Activated CD4-positive, alpha-beta T cell treated with anti-CD3 and anti-CD28 coated beads, Interleukin-2, amount 50 U/mL, for 4 hours (primary cell): Measurements from ENCODE around the gene RBBP6.
"Not testable (repeated sequence)": the region's sequence is repeated elsewhere in the genome, so short reads cannot be mapped to it uniquely, and the experiment has no call there.

Experiments used
- DNase-seq, 2 experiments: peaks; one replicate each; pipeline ENCODE4 v3.0.0-alpha.2; 2020

Gene RBBP6

DNA sequence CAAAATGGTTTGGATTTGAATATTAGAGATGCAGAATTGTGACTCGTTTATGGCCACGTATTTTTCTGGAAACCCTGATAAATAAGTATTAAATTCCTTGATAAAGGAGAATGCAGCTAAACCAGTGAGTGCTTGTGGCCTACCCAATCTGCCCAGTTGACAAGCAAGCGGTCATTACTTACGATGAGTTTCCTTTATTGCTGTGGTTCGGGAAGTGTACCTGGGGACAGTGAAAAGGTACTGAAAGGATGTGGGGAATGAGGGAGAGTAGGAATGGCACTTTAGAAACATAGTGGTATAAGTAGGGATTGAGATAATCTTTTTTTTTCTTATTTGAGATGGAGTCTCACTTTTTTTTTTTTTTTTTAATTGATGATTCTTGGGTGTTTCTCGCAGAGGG lies 33.8 kb downstream of the RBBP6 start:
- no peak for DNase-seq

- DNase-seq, result not testable (repeated sequence)
Observed at GRCh38 chr16:24574515-24575485, 35.4 kb downstream of the RBBP6 start.

GRCh38 chr16:24575791-24576190 lies 36.4 kb downstream of the RBBP6 start:
- DNase-seq, result not testable (repeated sequence)

DNA sequence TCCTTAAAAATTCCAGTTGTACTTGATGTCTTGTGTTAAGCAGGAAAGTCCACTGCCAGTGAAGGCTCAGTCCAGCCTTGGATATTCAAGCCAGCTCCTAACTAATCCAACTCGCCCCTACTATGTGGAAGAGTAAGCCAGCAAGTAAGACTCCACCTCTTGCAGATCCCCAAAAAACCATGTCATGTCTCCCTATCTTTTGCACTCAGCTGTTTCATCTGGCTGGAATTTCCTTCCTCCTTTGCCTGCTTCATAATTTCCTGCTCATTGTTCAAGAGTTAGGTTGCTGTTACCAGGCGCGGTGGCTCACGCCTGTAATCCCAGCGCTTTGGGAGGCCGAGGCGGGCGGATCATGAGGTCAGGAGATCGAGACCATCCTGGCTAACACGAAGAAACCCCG lies 37.8 kb downstream of the RBBP6 start:
- no peak for DNase-seq

DNA sequence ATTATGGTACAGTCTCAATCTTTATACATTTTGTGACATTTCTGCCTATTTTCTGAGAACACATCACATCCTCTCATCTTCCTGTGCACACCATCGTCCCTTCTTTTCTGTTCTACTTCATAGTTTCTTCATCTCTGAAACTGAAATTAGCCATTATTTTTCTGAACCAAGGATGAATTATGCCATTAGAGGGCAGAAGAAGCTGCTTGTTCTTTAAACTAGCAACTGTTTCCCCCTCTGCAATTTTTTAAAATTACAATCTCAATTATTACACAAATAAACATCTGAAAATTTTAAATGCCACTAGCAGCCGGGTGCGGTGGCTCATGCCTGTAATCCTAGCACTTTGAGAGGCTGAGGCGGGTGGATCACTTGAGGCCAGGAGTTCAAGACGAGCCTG lies 41.3 kb downstream of the RBBP6 start:
- no peak for DNase-seq

DNA sequence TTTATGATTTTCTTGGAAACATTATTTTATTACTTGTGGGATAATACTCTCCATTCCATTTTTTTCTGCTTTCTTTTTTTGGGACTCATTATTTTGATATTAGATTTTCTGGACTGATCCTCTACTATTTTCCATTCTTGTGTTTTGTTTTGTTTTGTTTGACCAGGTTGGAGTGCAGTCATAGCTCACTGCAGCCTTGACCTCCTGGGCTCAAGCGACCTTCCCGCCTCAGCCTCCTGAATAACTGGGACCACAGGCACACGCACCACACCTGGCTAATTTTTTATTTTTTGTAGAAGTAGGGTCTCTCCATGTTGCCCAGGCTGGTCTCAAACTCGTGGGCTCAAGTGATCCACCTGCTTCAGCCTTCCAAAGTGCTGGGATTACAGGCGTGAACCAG lies 44.1 kb downstream of the RBBP6 start:
- no peak for DNase-seq

GRCh38 chr16:24589997-24590396 lies 50.6 kb downstream of the RBBP6 start:
- no peak for DNase-seq

DNA sequence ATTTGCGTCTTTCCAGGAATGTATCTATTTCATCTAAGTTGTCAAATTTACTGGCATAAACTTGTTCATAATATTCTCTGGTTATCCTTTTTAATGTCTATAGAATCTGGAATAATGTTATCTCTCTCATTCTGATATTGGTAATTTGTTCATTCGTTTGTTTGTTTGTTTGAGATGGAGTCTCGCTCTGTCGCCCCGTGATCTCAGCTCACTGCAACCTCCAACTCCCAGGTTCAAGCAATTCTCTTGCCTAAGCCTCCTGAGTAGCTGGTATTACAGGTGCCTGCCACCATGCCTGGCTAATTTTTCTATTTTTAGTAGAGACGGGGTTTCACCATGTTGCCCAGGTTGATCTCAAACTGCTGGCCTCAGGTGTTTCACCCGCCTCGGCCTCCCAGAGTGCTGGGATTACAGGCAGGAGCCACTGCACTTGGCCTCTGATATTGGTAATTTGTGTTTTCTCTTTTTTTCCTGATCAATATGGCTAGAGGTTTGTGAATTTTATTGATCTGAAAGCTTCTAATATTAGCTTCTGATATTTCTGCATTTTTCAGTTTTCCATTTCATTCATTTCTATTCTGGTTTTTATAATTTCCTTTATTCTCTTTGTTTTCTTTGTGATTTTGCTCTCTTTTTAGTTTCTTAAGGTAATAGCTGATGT lies 59.5 kb downstream of the RBBP6 start:
- no peak for DNase-seq

DNA sequence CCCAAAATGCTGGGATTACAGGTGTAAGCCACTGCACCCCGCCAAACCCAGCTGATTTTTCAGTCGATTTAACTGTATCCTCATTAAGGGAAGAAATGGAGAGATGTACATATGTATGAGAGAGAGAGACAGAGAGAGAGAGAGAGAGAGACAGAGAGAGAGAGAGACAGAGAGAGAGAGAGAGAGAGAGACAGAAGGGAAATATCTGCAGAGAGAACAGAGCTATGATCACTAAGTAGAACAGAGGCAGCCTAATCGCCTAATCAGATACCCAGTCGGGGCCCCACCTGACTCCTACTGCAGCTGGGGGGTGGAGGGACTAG lies 70.0 kb downstream of the RBBP6 start:
- DNase-seq, result no peak

- DNase-seq, result no peak
Observed at GRCh38 chr16:24609740-24610415, 70.5 kb downstream of the RBBP6 start.

- DNase-seq, result no peak
Observed at GRCh38 chr16:24610416-24610755, 71.0 kb downstream of the RBBP6 start.

GRCh38 chr16:24611310-24611709 lies 71.9 kb downstream of the RBBP6 start:
- no peak for DNase-seq

DNA sequence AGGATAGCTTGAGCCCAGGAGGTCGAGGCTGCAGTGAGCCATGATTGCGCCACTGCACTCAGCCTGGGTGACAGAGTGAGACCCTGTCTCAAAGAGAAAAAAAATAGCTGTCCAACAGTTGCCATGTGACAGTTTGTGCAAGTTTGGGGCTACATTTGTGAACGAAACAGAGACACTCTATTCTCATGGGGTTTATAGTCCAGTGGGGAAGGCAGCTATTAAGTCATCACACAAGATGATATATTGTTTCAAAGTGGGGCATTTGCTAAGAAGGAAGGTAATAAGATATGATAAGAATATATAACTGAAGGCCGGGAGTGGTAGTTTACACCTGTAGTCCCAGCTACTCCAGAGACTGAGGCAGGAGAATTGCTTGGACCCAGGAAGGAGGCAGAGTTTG lies 73.3 kb downstream of the RBBP6 start:
- DNase-seq, result no peak

- DNase-seq, result not testable (repeated sequence)
Observed at GRCh38 chr16:24613267-24613666, 73.9 kb downstream of the RBBP6 start.

DNA sequence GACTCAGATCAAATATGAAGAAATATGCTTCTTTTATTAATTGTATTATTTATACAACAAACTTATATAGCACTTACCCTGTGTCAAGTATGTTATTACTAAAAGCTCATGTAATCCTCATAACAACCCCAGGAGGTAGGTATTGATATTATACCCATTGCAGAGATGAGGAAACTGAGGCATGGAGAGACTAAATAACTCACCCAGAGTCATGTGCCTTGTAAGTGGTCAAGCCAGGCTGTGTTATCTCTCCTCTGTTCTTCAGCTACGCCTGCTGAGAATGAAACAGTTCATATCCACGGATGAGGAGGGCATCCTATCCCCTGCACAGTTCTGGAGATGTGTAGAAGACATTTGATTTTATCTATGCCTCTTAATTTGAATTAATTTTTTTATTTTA lies 78.1 kb downstream of the RBBP6 start:
- DNase-seq, result no peak
